ENCODE results near the gene NDRG2.
A peak's percentile ranks its signal among the peaks of the same experiment; 100 is the strongest.
"Not testable (repeated sequence)": the region's sequence is repeated elsewhere in the genome, so short reads cannot be mapped to it uniquely, and the experiment has no call there.

NDRG2 gene

GRCh38 chr14:21003788-21004346 lies 21.0 kb downstream of the NDRG2 start:
- DNase-seq (ENCODE audit: low spot score): no peak

GRCh38 chr14:21001218-21001617 lies 23.6 kb downstream of the NDRG2 start:
- DNase-seq (ENCODE audit: low spot score): no peak

DNA sequence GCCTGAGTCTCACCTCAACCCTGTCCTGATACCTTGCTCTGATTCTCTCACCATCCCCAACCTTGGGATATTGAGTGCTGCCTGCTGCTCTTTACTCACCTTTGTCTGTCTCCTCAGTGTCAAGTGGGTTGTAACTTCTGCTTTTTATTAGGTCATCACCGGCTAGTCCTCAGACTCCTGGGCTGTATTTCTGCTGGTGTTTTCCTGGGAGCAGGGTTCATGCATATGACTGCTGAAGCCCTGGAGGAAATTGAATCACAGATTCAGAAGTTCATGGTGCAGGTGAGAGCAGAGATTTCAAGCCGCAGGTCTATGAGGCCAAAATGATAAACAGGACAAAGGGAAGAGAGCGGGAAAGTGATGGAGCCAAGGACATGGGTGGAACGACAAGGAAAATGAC lies 25.3 kb downstream of the NDRG2 start:
- no peak for DNase-seq (ENCODE audit: low spot score)

- DNase-seq (ENCODE audit: low spot score): peak; percentile 68
Measured at GRCh38 chr14:20998674-20999366, 26.0 kb downstream of the NDRG2 start, which contains the start of gene SLC39A2. Gene SLC39A2 (plus strand): TSS chr14:20999293. CDS start chr14:20999447, 154 bp downstream.

DNA sequence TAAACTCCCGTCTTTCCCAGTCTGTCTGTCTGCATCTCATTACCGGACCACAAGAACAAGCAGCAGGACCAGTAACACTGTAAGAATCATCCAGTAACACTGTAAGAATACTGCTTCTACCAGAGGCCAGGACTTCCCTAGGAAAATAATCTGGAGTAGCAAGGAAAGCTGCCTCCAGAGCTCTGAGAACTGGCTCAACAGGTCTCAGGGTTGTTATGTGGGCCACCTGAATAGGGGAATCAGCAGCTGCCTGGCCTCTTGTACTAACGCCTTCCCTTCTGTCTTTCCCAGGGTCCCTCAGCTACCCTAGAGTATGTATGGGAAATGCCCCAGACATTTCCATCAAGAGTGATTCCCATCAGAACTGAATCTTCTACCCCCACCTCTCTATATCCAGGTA lies 26.7 kb downstream of the NDRG2 start:
- DNase-seq (ENCODE audit: low spot score): no peak

GRCh38 chr14:20997564-20997963 lies 27.3 kb downstream of the NDRG2 start:
- no peak for DNase-seq (ENCODE audit: low spot score)

- DNase-seq (ENCODE audit: low spot score): no peak
Measured at GRCh38 chr14:20997115-20997514, 27.7 kb downstream of the NDRG2 start.

DNA sequence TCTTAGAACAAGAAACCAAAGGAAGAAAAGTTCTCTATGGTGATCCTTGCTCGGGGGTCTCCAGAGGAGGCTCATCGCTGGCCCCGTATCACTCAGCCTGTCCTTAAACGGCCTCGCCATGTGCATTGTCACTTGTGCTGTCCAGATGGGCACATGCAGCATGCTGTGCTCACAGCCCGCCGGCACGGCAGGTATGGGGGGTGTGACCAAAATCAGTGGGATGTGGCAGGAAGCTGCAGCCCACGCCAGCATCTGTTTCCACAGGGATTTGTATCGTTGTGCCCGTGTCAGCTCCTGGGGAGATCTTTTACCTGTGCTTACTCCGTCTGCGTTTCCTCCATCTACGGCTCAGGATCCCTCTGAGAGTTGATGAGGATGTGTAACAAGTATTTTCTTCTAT lies 28.3 kb downstream of the NDRG2 start:
- DNase-seq (ENCODE audit: low spot score): no peak

- DNase-seq (ENCODE audit: low spot score): peak; percentile 89
Measured at GRCh38 chr14:20989787-20990600, 34.9 kb downstream of the NDRG2 start, which contains the start of gene METTL17. Gene METTL17 (plus strand): TSS chr14:20989980. CDS start chr14:20990003, 23 bp downstream.

DNA sequence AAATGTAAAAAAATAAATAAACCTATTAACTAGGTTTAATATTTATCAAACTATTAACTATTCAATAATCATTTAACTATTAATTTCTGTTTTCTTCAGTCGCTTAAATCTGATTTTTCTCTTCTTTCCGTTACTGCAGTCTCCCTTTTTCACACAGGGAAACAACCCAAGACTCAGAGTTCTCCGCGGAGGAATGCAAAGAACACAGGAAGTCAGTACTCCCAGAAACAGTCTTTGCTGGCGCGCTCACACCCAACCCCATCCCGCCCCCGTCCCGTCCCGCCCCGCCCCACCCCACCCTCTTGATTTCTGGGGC lies 35.4 kb downstream of the NDRG2 start:
- no peak for DNase-seq (ENCODE audit: low spot score)

DNA sequence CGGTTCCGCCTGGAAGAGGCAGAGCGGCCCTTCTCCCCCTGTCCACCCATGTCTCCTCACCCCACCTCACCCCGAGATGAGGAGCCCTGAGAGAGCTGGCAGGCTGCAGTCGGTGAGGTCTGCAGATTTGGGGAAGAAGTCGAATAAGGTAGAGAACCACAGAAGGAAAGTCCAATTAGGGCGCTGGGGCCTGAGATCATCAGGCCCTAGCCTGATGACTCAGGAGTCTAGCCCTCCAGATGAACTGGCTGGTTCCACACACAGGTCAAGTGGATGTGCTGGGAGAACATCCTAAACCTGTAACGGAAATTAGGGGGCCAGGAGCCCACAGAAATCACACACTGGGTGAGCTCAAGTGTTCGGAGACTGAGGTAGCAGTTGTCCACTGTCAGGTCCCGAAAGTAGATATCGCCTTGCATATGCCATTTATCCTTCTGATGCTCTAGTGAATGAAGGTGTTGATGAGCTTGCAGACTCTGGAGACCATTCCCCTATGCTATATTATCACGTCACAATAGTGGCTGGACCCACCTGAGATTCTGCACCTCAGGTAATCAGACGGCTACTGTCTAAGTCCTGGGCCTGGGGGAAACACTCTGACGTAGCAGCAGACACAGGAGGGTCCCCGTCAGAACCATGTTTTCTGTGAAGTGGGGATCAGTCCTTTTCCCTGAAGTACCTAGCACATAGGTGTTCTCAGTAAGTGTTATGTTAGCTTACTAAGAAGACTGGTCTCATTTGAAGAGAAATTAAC lies 36.0 kb downstream of the NDRG2 start:
- DNase-seq (ENCODE audit: low spot score): no peak

- DNase-seq (ENCODE audit: low spot score): peak; percentile 84
Measured at GRCh38 chr14:20986811-20987210, 38.0 kb downstream of the NDRG2 start.

- not testable (repeated sequence) for DNase-seq (ENCODE audit: low spot score)
Measured at GRCh38 chr14:20985650-20986049, 39.2 kb downstream of the NDRG2 start.

GRCh38 chr14:20982646-20983369 lies 42.1 kb downstream of the NDRG2 start:
- no peak for DNase-seq (ENCODE audit: low spot score)

DNA sequence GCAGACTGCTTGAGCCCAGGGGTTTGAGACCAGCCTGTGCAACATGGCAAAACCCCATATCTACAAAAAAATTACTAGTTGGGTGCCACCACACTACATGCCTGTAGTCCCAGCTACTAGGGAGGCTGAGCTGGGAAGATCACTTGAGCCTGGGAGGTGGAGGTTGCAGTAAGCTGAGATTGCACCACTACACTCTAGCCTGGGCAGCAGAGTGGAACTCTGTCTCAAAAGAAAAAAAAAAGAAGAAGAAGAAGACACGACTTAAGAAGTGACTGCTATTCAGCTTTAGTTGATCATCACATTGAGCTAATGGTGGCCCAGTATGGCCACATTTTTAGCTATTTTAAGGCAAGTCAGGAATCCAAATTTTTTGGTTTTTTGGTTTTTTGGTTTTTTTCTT lies 44.0 kb downstream of the NDRG2 start:
- no peak for DNase-seq (ENCODE audit: low spot score)

- DNase-seq (ENCODE audit: low spot score): no peak
Measured at GRCh38 chr14:20978687-20979086, 46.2 kb downstream of the NDRG2 start.

DNA sequence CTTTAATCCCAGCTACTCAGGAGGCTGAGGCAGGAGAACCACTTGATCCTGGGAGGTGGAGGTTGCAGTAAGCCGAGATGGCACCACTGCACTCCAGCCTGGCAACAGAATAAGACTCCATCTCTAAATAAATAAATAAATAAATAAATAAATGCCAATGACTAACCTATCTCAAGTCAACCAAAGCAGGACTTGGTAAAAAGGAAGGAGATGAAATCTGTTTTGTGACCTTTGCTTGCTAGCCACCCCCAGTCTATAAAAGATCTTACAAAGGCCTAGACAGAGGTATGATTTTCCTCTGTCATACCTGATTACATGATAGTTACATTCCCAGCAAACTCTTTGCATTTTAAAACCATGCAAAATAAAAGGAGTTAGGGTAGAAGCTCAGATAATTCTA lies 48.6 kb downstream of the NDRG2 start:
- DNase-seq (ENCODE audit: low spot score): no peak

DNA sequence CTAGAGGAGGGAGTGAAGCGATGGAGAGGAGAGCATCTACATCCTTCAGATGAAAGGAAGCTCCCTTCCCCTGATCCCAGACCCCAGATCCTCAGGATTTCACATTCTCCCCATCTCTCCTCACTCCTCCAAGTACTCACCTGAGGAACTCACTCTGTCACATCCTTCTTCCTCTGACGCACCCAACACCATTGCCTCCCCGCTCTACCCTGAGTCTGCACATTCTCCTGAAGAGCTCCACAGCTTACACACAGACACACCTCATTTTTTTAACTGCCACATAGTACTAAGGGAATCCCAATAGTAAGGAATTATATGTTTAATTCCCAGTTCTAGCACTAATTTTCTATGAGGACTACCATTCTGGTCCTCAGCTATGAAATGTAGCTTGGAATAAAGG lies 51.4 kb downstream of the NDRG2 start:
- DNase-seq (ENCODE audit: low spot score): no peak

DNA sequence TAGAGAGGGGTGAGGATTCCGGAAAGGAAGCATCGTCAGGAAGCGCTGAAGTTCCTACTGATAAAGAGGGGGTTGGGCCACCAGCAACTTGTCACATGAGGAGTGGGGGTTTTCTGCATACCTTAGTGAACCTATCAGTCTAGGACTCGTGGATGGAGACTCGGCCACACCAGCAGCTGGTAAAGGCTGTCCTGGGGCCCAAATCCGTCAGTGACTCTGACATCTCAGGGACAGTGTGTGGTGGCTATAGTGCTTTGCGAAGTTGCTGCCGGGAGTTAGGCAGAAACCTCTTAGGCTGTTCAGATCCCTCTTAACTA lies 53.2 kb downstream of the NDRG2 start:
- DNase-seq (ENCODE audit: low spot score): no peak

GRCh38 chr14:20970983-20971704 lies 53.7 kb downstream of the NDRG2 start:
- DNase-seq (ENCODE audit: low spot score): peak; percentile 89

DNA sequence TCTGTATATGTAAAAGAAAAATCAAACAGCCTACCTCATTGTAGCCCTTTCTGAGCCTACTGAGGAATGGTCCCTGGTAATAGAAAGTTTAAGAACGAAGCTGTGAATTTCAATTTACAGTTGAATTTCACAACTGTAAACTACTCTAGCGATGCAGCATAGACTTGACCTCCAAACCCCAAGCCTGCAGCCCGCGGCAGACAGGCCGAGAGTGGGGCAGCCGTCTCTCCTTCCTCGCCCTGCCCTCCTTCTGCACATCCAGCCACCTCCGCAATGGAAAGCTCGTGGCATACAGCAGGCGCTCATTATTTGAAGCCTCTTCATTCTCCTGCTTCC lies 54.2 kb downstream of the NDRG2 start:
- no peak for DNase-seq (ENCODE audit: low spot score)
